OCI-LY7 (cell line): ENCODE results near the gene LEMD1. TPM values are rescaled to one million over a fixed set of nuclear protein-coding genes. Genes with fewer than 3 reads are reported as not detected.

ENCODE experiments used
- BruUV-seq: library from RNA; stranded (reverse); fragments of 400-500 nt; replicated peaks from 2 replicates; lab custom pipeline; 2021; lab: Mats Ljungman, UMichigan
- CTCF ChIA-PET: fragments of 300-600 bp; sonication (Branson Sonifier 250); formaldehyde crosslinking; loops from one replicate; lab custom pipeline; 2022; ENCODE audit warnings: antibody characterized with exemption; ENCODE audit not compliant: unreplicated experiment; lab: Charles Lee
- POLR2A ChIA-PET: fragments of 300-600 bp; sonication (Branson Sonifier 250); formaldehyde crosslinking; loops from one replicate; lab custom pipeline; 2022; ENCODE audit warnings: antibody characterized with exemption; lab: Charles Lee
- DNase-seq: peaks from one replicate; pipeline ENCODE4 v3.0.0-alpha.2; 2015; ENCODE audit warnings: low spot score
- H2AFZ ChIP-seq: fragments of 200-600 bp; sonication (generic), shearing (Covaris generic); 2 replicates; pipeline ENCODE4 v1.6.1; 2014; ENCODE audit warnings: mild to moderate bottlenecking, antibody characterized with exemption, low read length, moderate library complexity
- H3K27ac ChIP-seq: fragments of 200-600 bp; sonication (generic); 2 replicates; pipeline ENCODE4 v1.5.1; 2014; ENCODE audit warnings: mixed run types, low read depth, mild to moderate bottlenecking, moderate library complexity, low read length, inconsistent platforms; ENCODE audit not compliant: poor library complexity, severe bottlenecking
- H3K36me3 ChIP-seq: fragments of 200-600 bp; sonication (generic); 2 replicates; pipeline ENCODE4 v1.6.1; 2014; ENCODE audit warnings: mild to moderate bottlenecking, antibody characterized with exemption, low read length, moderate library complexity, mixed read lengths; ENCODE audit not compliant: insufficient read depth
- H3K4me1 ChIP-seq: fragments of 200-600 bp; sonication (generic); 2 replicates; pipeline ENCODE4 v1.5.1; 2014; ENCODE audit warnings: mild to moderate bottlenecking, low read length; ENCODE audit not compliant: insufficient read depth, poor library complexity, severe bottlenecking
- H3K4me2 ChIP-seq: fragments of 200-600 bp; sonication (generic); 2 replicates; pipeline ENCODE4 v1.6.1; 2014; ENCODE audit warnings: mild to moderate bottlenecking, low read length
- H3K4me3 ChIP-seq: fragments of 200-600 bp; sonication (generic); 2 replicates; pipeline ENCODE4 v1.5.1; 2014; ENCODE audit warnings: mild to moderate bottlenecking, low read depth, low read length; ENCODE audit not compliant: poor library complexity, severe bottlenecking
- H3K79me2 ChIP-seq: fragments of 200-600 bp; sonication (generic); 2 replicates; pipeline ENCODE4 v1.6.1; 2016; ENCODE audit warnings: low read depth, mild to moderate bottlenecking, low read length, moderate library complexity, mixed read lengths; ENCODE audit not compliant: insufficient read depth
- H3K9me2 ChIP-seq: fragments of 200-600 bp; sonication (generic); 2 replicates; pipeline ENCODE4 v1.6.1; 2016; ENCODE audit warnings: mild to moderate bottlenecking, low read length, mixed read lengths; ENCODE audit not compliant: insufficient read depth
- H3K9me3 ChIP-seq: fragments of 200-600 bp; sonication (generic); 2 replicates; pipeline ENCODE4 v1.6.1; 2014; ENCODE audit warnings: mild to moderate bottlenecking, mixed run types, low read length, mixed read lengths
- H4K20me1 ChIP-seq: fragments of 200-600 bp; sonication (generic); 2 replicates; pipeline ENCODE4 v1.6.1; 2014; ENCODE audit warnings: mild to moderate bottlenecking, antibody characterized with exemption, low read length, moderate library complexity, mixed read lengths; ENCODE audit not compliant: insufficient read depth
- CTCF ChIP-seq: fragments of 200-600 bp; sonication (generic); conservative IDR thresholded peaks from 2 replicates; pipeline ENCODE4 v1.5.1; 2014; ENCODE audit warnings: mild to moderate bottlenecking, antibody characterized with exemption, low read length, moderate library complexity, mixed read lengths
- EZH2phosphoT487 ChIP-seq: fragments of 200-600 bp; sonication (generic); IDR thresholded peaks from 2 replicates; pipeline ENCODE4 v1.6.1; 2018; ENCODE audit warnings: low read depth, borderline replicate concordance, mild to moderate bottlenecking, mixed run types, antibody characterized with exemption, low read length, moderate library complexity, mixed read lengths
- intact Hi-C: fragments of 100-400 bp; cut with micrococcal nuclease; formaldehyde crosslinking; loops from one replicate; pipeline ENCODE4 v1.10.0; 2022; ENCODE audit not compliant: unreplicated experiment
- total RNA-seq, 2 experiments: library from RNA; depleted of rRNA in 1 of 2; stranded (reverse); fragments of >200 nt in 1 of 2; shearing (Covaris generic) in 1 of 2; gene quantifications; 2 replicates each; pipeline ENCODE4 v1.2.3, GENCODE V29; 2014 to 2022

LEMD1 gene
- total RNA-seq, 2 experiments from 2014 or later = 0.44 to 0.63 TPM

- Histone ChIP-seq H4K20me1 (no peaks in the 10 kb centered on the region), H3K79me2 (no peaks in the 10 kb centered on the region), H3K4me3 (no peak overlapping the region), H2AFZ (no peak overlapping the region), H3K9me2 (no peaks in the 10 kb centered on the region), H3K36me3 (no peaks in the 10 kb centered on the region), H3K4me2 (no peak overlapping the region), H3K27ac (no peak overlapping the region), H3K9me3 (no peaks in the 10 kb centered on the region), H3K4me1 (peaks cover 19% of the 10 kb centered on the region)
- intact Hi-C loops = no loop called here
- no TSS peak for BruUV-seq
- no peak for TF ChIP-seq EZH2phosphoT487
- DNase-seq = no peak
- POLR2A ChIA-PET = interaction anchor here (1.6 kb wide), 1 partner anchor 8 kb away, joined by 5 read pairs; no protein-coding TSS in a partner anchor
- CTCF ChIA-PET = no interaction called here
Measured at GRCh38 chr1:205449750-205450443, 28.0 kb upstream of the LEMD1 start.

GRCh38 chr1:205449254-205449749 is 27.4 kb upstream of the LEMD1 start:
- no peak for DNase-seq
- POLR2A ChIA-PET = interaction anchor here (1.2 kb wide), 1 partner anchor 11 kb away, joined by 3 read pairs; no protein-coding TSS in a partner anchor
- no TSS peak for BruUV-seq
- peaks cover 25% of the 10 kb centered on the region for H3K4me1 ChIP-seq
- no peak overlapping the region for H3K4me3 ChIP-seq
- no peak for TF ChIP-seq EZH2phosphoT487
- TF ChIP-seq CTCF = no peak
- no peaks in the 10 kb centered on the region for H4K20me1 ChIP-seq
- CTCF ChIA-PET = interaction anchor here (1.2 kb wide), 1 partner anchor 18 kb away, joined by 3 read pairs; no protein-coding TSS in a partner anchor
- no peak overlapping the region for H3K27ac ChIP-seq
- no peaks in the 10 kb centered on the region for H3K79me2 ChIP-seq
- no peak overlapping the region for H2AFZ ChIP-seq
- H3K4me2 ChIP-seq = no peak overlapping the region
- intact Hi-C loops = no loop called here
- no peaks in the 10 kb centered on the region for H3K36me3 ChIP-seq
- H3K9me3 ChIP-seq = no peaks in the 10 kb centered on the region
- no peaks in the 10 kb centered on the region for H3K9me2 ChIP-seq

GRCh38 chr1:205448540-205449253 is 26.8 kb upstream of the LEMD1 start:
- no peak overlapping the region for H2AFZ ChIP-seq
- peaks cover 31% of the 10 kb centered on the region for H3K4me1 ChIP-seq
- no peaks in the 10 kb centered on the region for H3K9me2 ChIP-seq
- no peak overlapping the region for H3K27ac ChIP-seq
- no peak overlapping the region for H3K4me2 ChIP-seq
- ChIA-PET POLR2A (interaction anchor here (1.2 kb wide), 1 partner anchor 10 kb away, joined by 3 read pairs; no protein-coding TSS in a partner anchor), CTCF (interaction anchor here (1.2 kb wide), 1 partner anchor 18 kb away, joined by 3 read pairs; no protein-coding TSS in a partner anchor)
- intact Hi-C loops = no loop called here
- H3K79me2 ChIP-seq = no peaks in the 10 kb centered on the region
- no peaks in the 10 kb centered on the region for H3K36me3 ChIP-seq
- H4K20me1 ChIP-seq = no peaks in the 10 kb centered on the region
- DNase-seq = no peak
- no peak overlapping the region for H3K4me3 ChIP-seq
- BruUV-seq = no TSS peak
- no peak for TF ChIP-seq CTCF
- no peak for TF ChIP-seq EZH2phosphoT487
- no peaks in the 10 kb centered on the region for H3K9me3 ChIP-seq
